HL-60 (cell line): ENCODE measurements around the gene FOXP1.

Experiments used
- DNase-seq, 2 experiments: peaks; one replicate each; pipeline ENCODE4 v3.0.0-alpha.2; 2010 to 2020; ENCODE audit warnings: low read depth in 1 of 2, low spot score in 1 of 2
- H3K27ac ChIP-seq: fragments of 250-450 bp; sonication (Bioruptor Pico); replicated peaks from 2 replicates; pipeline ENCODE4 v1.5.1; 2020; ENCODE audit warnings: mild to moderate bottlenecking, moderate library complexity
- H3K27me3 ChIP-seq: fragments of 250-450 bp; sonication (Bioruptor Pico); 2 replicates; pipeline ENCODE4 v1.5.1; 2021; ENCODE audit warnings: mild to moderate bottlenecking, moderate library complexity; ENCODE audit not compliant: insufficient read depth, poor library complexity, severe bottlenecking
- H3K4me3 ChIP-seq: replicated peaks from 2 replicates; pipeline ENCODE4 v1.5.1; 2011; ENCODE audit warnings: mild to moderate bottlenecking, control low read depth, low read length; ENCODE audit not compliant: insufficient read depth
- CTCF ChIP-seq: IDR thresholded peaks from one replicate; pipeline ENCODE4 v1.5.1; 2011; ENCODE audit warnings: low read length, control low read depth, inconsistent platforms; ENCODE audit not compliant: insufficient read depth
- GABPA ChIP-seq: IDR thresholded peaks from 2 replicates; pipeline ENCODE4 v1.6.1; 2012; ENCODE audit warnings: low read depth
- POLR2AphosphoS5 ChIP-seq: IDR thresholded peaks from 2 replicates; pipeline ENCODE4 v1.6.1; 2012; ENCODE audit warnings: low read depth
- REST ChIP-seq: IDR thresholded peaks from 2 replicates; pipeline ENCODE4 v1.6.1; 2012; ENCODE audit warnings: low read depth; ENCODE audit not compliant: insufficient replicate concordance
- SPI1 ChIP-seq: IDR thresholded peaks from 2 replicates; pipeline ENCODE4 v1.6.1; 2012; ENCODE audit warnings: low read depth, mild to moderate bottlenecking, borderline replicate concordance

Gene FOXP1

GRCh38 chr3:71492974-71493771, 90.4 kb downstream of the FOXP1 start:
- no peak overlapping the region for H3K4me3 ChIP-seq
- no peak for DNase-seq
- H3K27ac ChIP-seq = no peak overlapping the region
- TF ChIP-seq SPI1 = no peak
- no peak for TF ChIP-seq POLR2AphosphoS5
- no peak for TF ChIP-seq GABPA
- TF ChIP-seq CTCF = no peak
- TF ChIP-seq REST = no peak
- H3K27me3 ChIP-seq = no peaks in the 10 kb centered on the region

GRCh38 chr3:71492566-71492965, 91.0 kb downstream of the FOXP1 start:
- H3K4me3 ChIP-seq = no peak overlapping the region
- H3K27me3 ChIP-seq = no peaks in the 10 kb centered on the region
- TF ChIP-seq GABPA (no peak), POLR2AphosphoS5 (no peak), SPI1 (no peak), CTCF (no peak), REST (no peak)
- no peak overlapping the region for H3K27ac ChIP-seq
- no peak for DNase-seq

GRCh38 chr3:71491154-71491752, 92.3 kb downstream of the FOXP1 start:
- no peak overlapping the region for H3K27ac ChIP-seq
- no peak for TF ChIP-seq REST
- no peak for TF ChIP-seq SPI1
- no peak for TF ChIP-seq GABPA
- no peak for TF ChIP-seq CTCF
- no peak for TF ChIP-seq POLR2AphosphoS5
- H3K4me3 ChIP-seq = no peak overlapping the region
- no peaks in the 10 kb centered on the region for H3K27me3 ChIP-seq
- DNase-seq = no peak
